GM12865 (cell line): ENCODE data around the gene PACS1.

Experiments used
- DNase-seq: peaks from one replicate; pipeline ENCODE4 v3.0.0; 2010; ENCODE audit warnings: low read depth
- H3K4me3 ChIP-seq: 2 replicates; pipeline ENCODE4 v1.5.1; 2011; ENCODE audit warnings: mild to moderate bottlenecking, low read depth, low read length, control low read depth
- CTCF ChIP-seq: IDR thresholded peaks from 2 replicates; pipeline ENCODE4 v1.5.1; 2011; ENCODE audit warnings: low read length, control low read depth, low read depth, inconsistent platforms; ENCODE audit not compliant: insufficient read depth; ENCODE audit errors: missing control alignments

The PACS1 gene

GRCh38 chr11:66238786-66239413 is 168.8 kb downstream of the PACS1 start:
- DNase-seq: no peak

GRCh38 chr11:66239511-66239910 is 169.4 kb downstream of the PACS1 start:
- no peak overlapping the region for H3K4me3 ChIP-seq
- no peak for TF ChIP-seq CTCF
- DNase-seq: no peak

More at GRCh38 chr11:66238786-66239413, 168.8 kb downstream of the PACS1 start:
- no peak overlapping the region for H3K4me3 ChIP-seq
- no peak for TF ChIP-seq CTCF

GRCh38 chr11:66239998-66240780 is 170.1 kb downstream of the PACS1 start:
- TF ChIP-seq CTCF: no peak
- H3K4me3 ChIP-seq: no peak overlapping the region
- DNase-seq: no peak

GRCh38 chr11:66240781-66241136 is 170.7 kb downstream of the PACS1 start:
- TF ChIP-seq CTCF: no peak
- H3K4me3 ChIP-seq: no peak overlapping the region
- no peak for DNase-seq

- H3K4me3 ChIP-seq: no peak overlapping the region
- TF ChIP-seq CTCF: no peak
- DNase-seq: no peak
These were observed 172.2 kb downstream of the PACS1 start for GRCh38 chr11:66242095-66242765.

GRCh38 chr11:66243782-66244535 is 173.9 kb downstream of the PACS1 start:
- no peak for TF ChIP-seq CTCF
- no peak for DNase-seq
- no peak overlapping the region for H3K4me3 ChIP-seq
